ENCODE measurements around the gene CIDEB.

DNA sequence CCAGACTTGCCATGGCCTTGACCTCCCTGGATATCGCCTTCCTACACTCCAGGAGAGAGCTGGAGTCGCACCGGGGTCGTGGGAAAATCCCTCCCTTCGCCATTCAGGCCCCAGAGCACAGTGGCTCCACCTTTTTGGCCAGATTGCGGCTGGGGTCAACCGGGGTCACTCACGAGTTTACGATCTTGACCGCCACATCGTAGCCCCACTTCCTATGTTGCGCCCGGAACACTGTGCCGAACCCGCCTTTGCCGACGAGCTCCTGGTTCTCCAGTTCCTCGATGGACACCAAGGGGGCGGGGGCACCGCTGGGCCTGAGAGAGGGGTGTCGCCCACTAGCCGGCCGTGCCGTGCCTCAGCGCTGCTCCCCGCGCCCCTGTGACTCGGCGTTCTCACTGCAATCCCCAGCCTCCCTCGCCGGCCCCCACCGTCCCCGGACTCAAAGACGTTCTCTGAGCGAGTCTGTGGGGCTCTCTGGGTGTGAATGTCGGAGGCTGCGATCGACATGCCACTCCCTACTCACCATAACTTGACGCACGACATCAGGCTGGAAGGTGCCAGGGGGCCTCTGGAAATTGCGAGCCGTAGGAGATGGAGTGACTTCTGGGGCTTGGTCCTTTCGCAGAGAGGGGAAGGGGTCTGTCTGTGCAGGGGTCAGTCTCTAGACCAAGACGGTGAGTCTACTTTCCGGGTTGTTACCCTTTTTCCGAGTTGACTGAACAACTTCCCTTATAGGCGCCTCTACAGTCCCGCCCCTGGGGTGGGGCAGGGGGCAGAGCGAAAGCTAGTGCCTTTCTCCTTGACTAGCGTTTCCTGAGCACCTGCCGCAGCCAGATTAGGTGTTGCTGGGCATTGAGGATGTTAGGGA is 31.7 kb upstream of the CIDEB start, which contains the start of gene RIPK3:
- TF ChIP-seq, protein P1, sequence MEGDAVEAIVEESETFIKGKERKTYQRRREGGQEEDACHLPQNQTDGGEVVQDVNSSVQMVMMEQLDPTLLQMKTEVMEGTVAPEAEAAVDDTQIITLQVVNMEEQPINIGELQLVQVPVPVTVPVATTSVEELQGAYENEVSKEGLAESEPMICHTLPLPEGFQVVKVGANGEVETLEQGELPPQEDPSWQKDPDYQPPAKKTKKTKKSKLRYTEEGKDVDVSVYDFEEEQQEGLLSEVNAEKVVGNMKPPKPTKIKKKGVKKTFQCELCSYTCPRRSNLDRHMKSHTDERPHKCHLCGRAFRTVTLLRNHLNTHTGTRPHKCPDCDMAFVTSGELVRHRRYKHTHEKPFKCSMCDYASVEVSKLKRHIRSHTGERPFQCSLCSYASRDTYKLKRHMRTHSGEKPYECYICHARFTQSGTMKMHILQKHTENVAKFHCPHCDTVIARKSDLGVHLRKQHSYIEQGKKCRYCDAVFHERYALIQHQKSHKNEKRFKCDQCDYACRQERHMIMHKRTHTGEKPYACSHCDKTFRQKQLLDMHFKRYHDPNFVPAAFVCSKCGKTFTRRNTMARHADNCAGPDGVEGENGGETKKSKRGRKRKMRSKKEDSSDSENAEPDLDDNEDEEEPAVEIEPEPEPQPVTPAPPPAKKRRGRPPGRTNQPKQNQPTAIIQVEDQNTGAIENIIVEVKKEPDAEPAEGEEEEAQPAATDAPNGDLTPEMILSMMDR (conservative IDR thresholded peaks at IDR 0.05), result no peak
- no peak for TF ChIP-seq EZH2 (IDR thresholded peaks at IDR 0.05; ENCODE audit: low read depth)

Data from PC-9 (cell line).